GM12878 (cell line): Measurements from ENCODE around the gene COL6A1.

Experiments
- CTCF ChIP-seq, 3 experiments: IDR thresholded peaks in 2 of 3; conservative IDR thresholded peaks in 1 of 3; 2 replicates each; pipeline ENCODE4 v1.5.1; 2011; ENCODE audit warnings: low read depth in 3 of 3, low read length in 3 of 3, mild to moderate bottlenecking in 3 of 3, control low read depth in 2 of 3, moderate library complexity in 2 of 3, inconsistent platforms in 1 of 3, mixed read lengths in 1 of 3; ENCODE audit not compliant: control insufficient read depth in 2 of 3, insufficient read depth in 1 of 3; ENCODE audit errors: extremely low read depth in 1 of 3
- EZH2 ChIP-seq: IDR thresholded peaks from 2 replicates; pipeline ENCODE4 v1.6.1; 2012; ENCODE audit warnings: low read depth, mild to moderate bottlenecking, control low read depth, inconsistent platforms, low read length, borderline replicate concordance; ENCODE audit not compliant: control insufficient read depth
- FOXK2 ChIP-seq: fragments of 450-650 bp; IDR thresholded peaks from 2 replicates; pipeline ENCODE4 v1.6.1; 2017; ENCODE audit warnings: mild to moderate bottlenecking, moderate library complexity
- GABPA ChIP-seq: IDR thresholded peaks from 2 replicates; pipeline ENCODE4 v1.6.1; 2014; ENCODE audit warnings: antibody characterized with exemption, low read depth, mild to moderate bottlenecking, inconsistent platforms
- MEF2A ChIP-seq: IDR thresholded peaks from 2 replicates; pipeline ENCODE4 v1.6.1; 2011; ENCODE audit warnings: low read depth, mild to moderate bottlenecking, low read length, moderate library complexity; ENCODE audit not compliant: insufficient read depth
- POLR2A ChIP-seq: IDR thresholded peaks from 2 replicates; pipeline ENCODE4 v1.6.1; 2011; ENCODE audit warnings: low read depth, mild to moderate bottlenecking, low read length
- TAF1 ChIP-seq: IDR thresholded peaks from 2 replicates; pipeline ENCODE4 v1.6.1; 2011; ENCODE audit warnings: mild to moderate bottlenecking, low read depth, low read length, borderline replicate concordance
- TARDBP ChIP-seq: IDR thresholded peaks from 2 replicates; pipeline ENCODE4 v1.6.1; 2016; ENCODE audit warnings: borderline replicate concordance
- ZNF24 ChIP-seq: fragments of 450-650 bp; IDR thresholded peaks from 2 replicates; pipeline ENCODE4 v1.6.1; 2017; ENCODE audit warnings: antibody characterized with exemption, mild to moderate bottlenecking
- ZNF384 ChIP-seq: IDR thresholded peaks from 2 replicates; pipeline ENCODE4 v1.6.1; 2012; ENCODE audit warnings: low read depth, mild to moderate bottlenecking, low read length, improper control_type of control experiment, borderline replicate concordance

- TF ChIP-seq POLR2A = no peak
- TF ChIP-seq GABPA = no peak
- TF ChIP-seq CTCF (IDR thresholded peaks at IDR 0.05 in 2 of 3, conservative IDR thresholded peaks at IDR 0.05 in 1 of 3; ENCODE audit: control insufficient read depth in 2 of 3, extremely low read depth in 1 of 3, insufficient read depth in 1 of 3, low read depth in 3 of 3, low read length in 3 of 3) = no peak
- no peak for TF ChIP-seq EZH2
- TF ChIP-seq MEF2A = no peak
- TF ChIP-seq TAF1 = no peak
- no peak for TF ChIP-seq ZNF24
- no peak for TF ChIP-seq TARDBP
- no peak for TF ChIP-seq FOXK2
- no peak for TF ChIP-seq ZNF384
Observed at GRCh38 chr21:45994759-45995685, 13.5 kb downstream of the COL6A1 start.
